ENCODE measurements around the gene SUGCT. TPM values are rescaled to one million over a fixed set of nuclear protein-coding genes. Genes with fewer than 3 reads are reported as not detected.

The SUGCT gene
- total and polyA plus RNA-seq, 2 of the 8 experiments (the other 6 are each of a cell fraction or from before 2014, with no cell fraction given): 2.8 to 5.4 TPM

- Histone ChIP-seq H2BK5ac (ENCODE audit: low read depth, low read length) (no peak overlapping the region), H3K27ac (ENCODE audit: low read depth, low read length) (no peak overlapping the region), H3K27me3 (replicated peaks in 1 of 4; ENCODE audit: control insufficient read depth in 3 of 4, extremely low read depth in 1 of 4, insufficient read depth in 3 of 4, low read length in 3 of 4) (no peaks in the 10 kb centered on the region), H3K4me1 (replicated peaks in 1 of 4; ENCODE audit: control insufficient read depth in 3 of 4, insufficient read depth in 4 of 4, low read length in 3 of 4) (no peaks in the 10 kb centered on the region), H3K36me3 (ENCODE audit: control insufficient read depth in 2 of 4, insufficient read depth in 4 of 4, low read length in 3 of 4) (no peaks in the 10 kb centered on the region), H3K79me2 (ENCODE audit: control insufficient read depth in 1 of 2, insufficient read depth in 2 of 2, low read length in 2 of 2) (no peaks in the 10 kb centered on the region), H4K8ac (ENCODE audit: extremely low read depth, insufficient read depth, low read length) (no peak overlapping the region), H3K9me3 (ENCODE audit: insufficient read depth in 2 of 2, low read depth in 1 of 2, low read length in 1 of 2) (no peaks in the 10 kb centered on the region), H3K23ac (ENCODE audit: insufficient read length) (no peak overlapping the region), H3K23me2 (ENCODE audit: low read depth, low read length) (no peaks in the 10 kb centered on the region), H4K91ac (replicated peaks; ENCODE audit: insufficient read length, low read length) (no peak overlapping the region), H3K14ac (ENCODE audit: insufficient read length) (no peak overlapping the region), H4K20me1 (replicated peaks in 1 of 2; ENCODE audit: control insufficient read depth in 1 of 2, insufficient read depth in 2 of 2, low read length in 2 of 2) (no peaks in the 10 kb centered on the region), H3K4me2 (ENCODE audit: insufficient read depth in 1 of 2, low read depth in 2 of 2, low read length in 2 of 2) (no peak overlapping the region), H3K9ac (replicated peaks in 1 of 4; ENCODE audit: extremely low read depth in 1 of 4, low read depth in 3 of 4, low read length in 3 of 4) (no peak overlapping the region), H3K4me3 (ENCODE audit: extremely low read depth in 1 of 4, insufficient read depth in 2 of 4, low read depth in 3 of 4, low read length in 4 of 4) (no peak overlapping the region), H2BK120ac (replicated peaks; ENCODE audit: low read depth, low read length) (no peak overlapping the region), H2BK15ac (ENCODE audit: low read length) (no peak overlapping the region), H4K5ac (ENCODE audit: insufficient read length, low read depth, low read length) (no peak overlapping the region), H2AFZ (ENCODE audit: low read length) (no peak overlapping the region), H2BK12ac (ENCODE audit: low read depth, low read length) (no peak overlapping the region), H3K4ac (replicated peaks; ENCODE audit: insufficient read length, low read depth, low read length) (no peak overlapping the region), H2BK20ac (ENCODE audit: low read length) (no peak overlapping the region), H3K18ac (ENCODE audit: extremely low read depth, low read length) (no peak overlapping the region), H3K56ac (replicated peaks; ENCODE audit: insufficient read length, low read depth, low read length) (no peak overlapping the region), H3K79me1 (ENCODE audit: low read depth, low read length) (no peaks in the 10 kb centered on the region), H2AK5ac (ENCODE audit: low read depth, low read length) (no peak overlapping the region)
- 98% methylated on average over 3 of the region's 3 CpGs; no CpG with 5 or more reads in 1 of the 2 experiments for WGBS, 2 experiments (ENCODE audit: extremely low coverage in 1 of 2, insufficient coverage in 1 of 2, insufficient read length in 1 of 2, insufficient replicate concordance in 2 of 2, low coverage in 1 of 2, low lambda C conversion rate in 2 of 2, missing lambda C conversion rate in 1 of 2)
- ChIA-PET POLR2A (ENCODE audit: partially characterized antibody) (no interaction called here), CTCF (ENCODE audit: partially characterized antibody) (interaction anchor here (0.7 kb wide), 1 partner anchor 867 kb away, joined by 3 read pairs; no protein-coding TSS in a partner anchor)
- no peak for TF ChIP-seq POU5F1 (IDR thresholded peaks at IDR 0.05; ENCODE audit: low read depth, low read length)
- no peak for FAIRE-seq
- no peak for DNase-seq (ENCODE audit: low read depth in 1 of 2, low spot score in 2 of 2)
Measured at GRCh38 chr7:40674316-40674715, 539.5 kb downstream of the SUGCT start.
